Activated T-helper 1 cell treated with anti-CD3 and anti-CD28 coated beads, Interleukin-2, amount 50 U/mL, for 16 hours (primary cell): ENCODE data around the gene PAFAH1B2.
"Not testable (repeated sequence)": the region's sequence is repeated elsewhere in the genome, so short reads cannot be mapped to it uniquely, and the experiment has no call there.

Experiments used
- DNase-seq, 2 donors: peaks; one replicate each; pipeline ENCODE4 v3.0.0-alpha.2; 2020; ENCODE audit warnings: low read depth in 1 of 2, low spot score in 1 of 2

The PAFAH1B2 gene

GRCh38 chr11:117201658-117202305 lies 57.7 kb downstream of the PAFAH1B2 start:
- no peak for DNase-seq

- DNase-seq, result no peak
Observed at GRCh38 chr11:117202386-117203068, 58.4 kb downstream of the PAFAH1B2 start.

GRCh38 chr11:117203069-117203407 lies 59.0 kb downstream of the PAFAH1B2 start:
- no peak for DNase-seq

DNA sequence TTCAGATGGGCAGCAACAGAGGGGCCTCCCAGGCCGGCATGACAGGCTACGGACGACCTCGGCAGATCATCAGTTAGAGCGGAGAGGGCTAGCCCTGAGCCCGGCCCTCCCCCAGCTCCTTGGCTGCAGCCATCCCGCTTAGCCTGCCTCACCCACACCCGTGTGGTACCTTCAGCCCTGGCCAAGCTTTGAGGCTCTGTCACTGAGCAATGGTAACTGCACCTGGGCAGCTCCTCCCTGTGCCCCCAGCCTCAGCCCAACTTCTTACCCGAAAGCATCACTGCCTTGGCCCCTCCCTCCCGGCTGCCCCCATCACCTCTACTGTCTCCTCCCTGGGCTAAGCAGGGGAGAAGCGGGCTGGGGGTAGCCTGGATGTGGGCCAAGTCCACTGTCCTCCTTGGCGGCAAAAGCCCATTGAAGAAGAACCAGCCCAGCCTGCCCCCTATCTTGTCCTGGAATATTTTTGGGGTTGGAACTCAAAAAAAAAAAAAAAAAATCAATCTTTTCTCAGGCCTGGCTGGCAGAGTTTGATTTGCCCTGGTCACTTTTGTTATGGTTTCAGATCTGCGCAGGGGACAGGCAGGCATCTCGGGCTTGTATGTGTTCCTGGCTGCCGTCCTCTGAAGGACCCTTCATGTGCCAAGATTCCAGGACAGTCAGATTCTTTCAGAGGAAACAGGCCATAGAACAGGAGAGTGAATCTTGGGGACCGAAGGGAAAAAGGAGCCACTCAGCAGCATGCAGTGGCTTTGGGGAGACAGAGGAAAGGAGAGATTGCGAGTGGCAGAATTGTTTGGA lies 60.4 kb downstream of the PAFAH1B2 start:
- no peak for DNase-seq

DNA sequence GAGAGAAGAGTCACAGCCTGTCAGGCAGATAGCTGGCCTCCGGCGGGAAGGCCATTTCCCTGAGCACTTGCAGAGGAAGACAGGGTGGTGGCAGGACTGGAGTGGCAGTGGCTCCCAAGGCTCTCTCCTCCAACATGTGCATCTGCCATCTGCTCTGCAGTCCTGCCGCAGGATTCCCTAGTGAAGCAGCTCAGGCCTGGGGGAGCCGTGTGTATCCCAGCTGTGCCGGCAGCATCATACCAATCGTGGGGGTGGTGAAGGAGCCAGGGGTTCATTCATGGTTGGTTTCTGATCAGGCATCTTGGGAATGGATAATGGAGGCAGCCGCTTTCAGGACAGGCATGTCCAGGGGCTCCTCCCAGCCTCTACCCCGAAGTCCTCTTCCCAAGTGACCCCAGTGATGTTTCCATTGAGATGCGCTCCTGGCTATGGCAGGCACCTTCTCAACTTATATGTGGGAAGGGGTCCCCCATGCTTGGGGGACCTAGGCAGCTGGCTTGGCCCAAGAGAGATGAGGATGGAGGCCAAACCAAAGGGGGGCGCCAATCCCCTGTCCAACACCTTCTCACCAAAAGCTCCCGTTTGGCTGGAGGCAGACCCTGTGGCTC lies 61.2 kb downstream of the PAFAH1B2 start:
- DNase-seq, result no peak

GRCh38 chr11:117206111-117206510 lies 62.0 kb downstream of the PAFAH1B2 start:
- DNase-seq, result not testable (repeated sequence)

- DNase-seq, result not testable (repeated sequence)
Observed at GRCh38 chr11:117206859-117207258, 62.8 kb downstream of the PAFAH1B2 start.

GRCh38 chr11:117207481-117207880 lies 63.4 kb downstream of the PAFAH1B2 start:
- DNase-seq, result not testable (repeated sequence)

- not testable (repeated sequence) for DNase-seq
Observed at GRCh38 chr11:117208710-117209109, 64.6 kb downstream of the PAFAH1B2 start.

DNA sequence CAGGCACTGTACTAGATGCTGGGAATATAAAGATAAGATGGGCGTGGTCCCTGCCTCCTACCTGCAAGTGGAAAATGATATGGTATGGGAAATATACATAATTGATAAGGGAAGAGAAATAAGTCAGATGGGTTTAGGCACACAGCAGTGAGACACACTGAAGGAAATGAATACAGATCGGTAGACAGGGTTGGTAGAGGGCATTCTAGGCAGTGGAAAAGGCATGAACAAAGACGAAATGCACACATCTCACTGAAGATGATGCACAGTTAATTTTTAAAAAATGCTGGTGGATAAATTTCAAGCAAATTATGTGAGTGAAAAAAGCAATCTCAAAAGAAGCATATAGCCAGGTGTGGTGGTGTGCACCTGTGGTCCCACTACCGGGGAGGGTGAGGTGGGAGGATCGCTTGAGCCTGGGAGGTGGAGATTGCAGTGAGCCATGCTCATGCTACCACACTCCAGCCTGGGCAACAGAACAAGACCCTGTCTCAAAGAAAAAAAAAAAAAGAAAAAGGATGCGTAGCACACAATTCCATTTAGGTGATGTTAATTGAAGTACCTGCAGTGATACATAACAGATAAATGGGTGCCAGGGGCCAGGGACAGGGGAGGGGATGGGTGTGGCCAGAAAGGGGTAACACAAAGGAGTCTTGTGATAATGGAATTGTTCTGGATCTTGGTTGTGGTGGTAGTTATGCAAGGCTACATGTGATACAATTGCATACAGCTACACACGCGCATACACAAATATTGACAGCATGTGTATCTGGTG lies 65.5 kb downstream of the PAFAH1B2 start:
- not testable (repeated sequence) for DNase-seq

DNA sequence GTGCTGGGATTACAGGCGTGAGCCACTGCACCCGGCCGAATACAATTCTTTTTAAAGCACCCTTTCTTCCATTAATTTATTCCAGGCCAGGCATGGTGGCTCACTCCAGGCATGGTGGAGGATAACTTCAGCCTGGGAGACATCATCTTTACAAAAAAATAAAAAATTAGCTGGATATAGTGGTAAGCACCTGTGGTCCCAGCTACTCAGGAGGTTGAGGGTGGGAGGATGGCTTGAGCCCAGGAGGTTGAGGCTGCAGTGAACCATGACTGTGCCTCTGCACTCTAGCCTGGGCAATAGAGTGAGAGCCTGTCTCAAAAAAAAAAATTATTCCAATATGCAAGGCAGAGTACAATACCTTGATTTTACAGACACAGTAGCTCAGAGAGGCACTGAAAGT lies 66.5 kb downstream of the PAFAH1B2 start:
- DNase-seq, result no peak

- no peak for DNase-seq
Observed at GRCh38 chr11:117212697-117213355, 68.7 kb downstream of the PAFAH1B2 start.

- DNase-seq, result no peak
Observed at GRCh38 chr11:117214404-117215110, 70.5 kb downstream of the PAFAH1B2 start.

- no peak for DNase-seq
Observed at GRCh38 chr11:117217141-117218084, 73.3 kb downstream of the PAFAH1B2 start.

DNA sequence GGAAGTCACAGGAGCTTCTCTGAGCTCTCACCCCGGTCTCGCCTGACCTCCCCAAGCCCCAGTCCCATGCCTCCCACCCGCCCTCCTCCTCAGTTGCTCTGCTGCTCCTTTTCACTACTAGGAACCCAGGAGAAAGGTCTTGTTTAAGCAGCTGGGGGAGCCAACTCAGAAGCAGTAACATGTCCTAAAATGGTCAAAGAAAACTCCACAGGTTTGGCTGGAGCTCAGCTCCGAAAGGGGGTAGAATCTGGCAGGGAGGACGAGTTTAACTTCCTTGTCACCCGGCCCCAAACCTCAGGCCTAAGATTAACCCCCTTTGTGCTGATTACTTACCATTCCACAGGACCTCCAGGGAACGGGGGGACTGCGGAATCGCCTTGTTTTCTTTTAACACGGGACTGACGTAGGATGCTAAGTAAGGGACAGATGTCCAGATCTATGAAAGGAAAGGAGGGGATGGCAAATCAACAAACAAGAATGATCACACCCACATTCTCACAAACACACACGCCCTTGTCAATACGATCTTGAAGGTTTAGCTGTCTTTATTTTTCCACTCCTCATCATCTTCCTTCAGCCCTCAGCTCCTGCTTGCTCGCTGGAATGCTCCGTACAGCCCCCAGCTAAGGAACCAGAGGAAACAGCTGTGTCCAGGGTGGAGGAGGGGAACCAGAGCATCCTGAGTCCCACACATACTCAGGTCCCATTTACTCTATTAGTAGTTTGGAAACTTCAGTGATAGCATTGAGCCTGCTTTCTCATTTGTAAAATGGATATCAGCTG lies 74.2 kb downstream of the PAFAH1B2 start:
- DNase-seq, result no peak

- DNase-seq, result no peak
Observed at GRCh38 chr11:117219001-117219400, 74.9 kb downstream of the PAFAH1B2 start.

GRCh38 chr11:117219455-117219854 lies 75.4 kb downstream of the PAFAH1B2 start:
- DNase-seq, result no peak

DNA sequence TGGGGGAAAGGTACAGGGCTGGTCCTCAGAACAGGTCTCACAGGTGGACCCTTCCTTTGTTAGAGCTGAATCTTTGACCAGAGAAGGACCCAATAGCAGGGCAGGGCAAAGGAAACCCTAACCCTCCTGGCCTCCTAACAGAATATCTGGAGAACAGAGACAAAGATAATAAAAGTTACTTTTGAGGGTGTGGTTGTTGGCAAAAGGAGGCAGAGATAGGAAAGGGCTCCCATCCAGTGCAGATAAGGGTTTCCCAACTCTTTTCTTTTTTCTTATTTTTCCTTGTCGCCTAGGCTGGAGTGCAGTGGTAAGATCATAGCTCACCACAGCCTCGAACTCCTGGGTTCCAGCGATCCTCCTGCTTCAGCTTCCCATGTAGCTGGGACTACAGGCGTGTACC lies 75.9 kb downstream of the PAFAH1B2 start:
- no peak for DNase-seq
